GM12874 (cell line): ENCODE measurements around the gene EML2.

ENCODE experiments used
- TF ChIP-seq, protein P1 (sequence below): IDR thresholded peaks from 2 replicates; pipeline ENCODE4 v1.5.1; 2011; ENCODE audit warnings: low read depth, mild to moderate bottlenecking, control low read depth, low read length, moderate library complexity; ENCODE audit not compliant: insufficient read depth

Gene EML2, protein sequence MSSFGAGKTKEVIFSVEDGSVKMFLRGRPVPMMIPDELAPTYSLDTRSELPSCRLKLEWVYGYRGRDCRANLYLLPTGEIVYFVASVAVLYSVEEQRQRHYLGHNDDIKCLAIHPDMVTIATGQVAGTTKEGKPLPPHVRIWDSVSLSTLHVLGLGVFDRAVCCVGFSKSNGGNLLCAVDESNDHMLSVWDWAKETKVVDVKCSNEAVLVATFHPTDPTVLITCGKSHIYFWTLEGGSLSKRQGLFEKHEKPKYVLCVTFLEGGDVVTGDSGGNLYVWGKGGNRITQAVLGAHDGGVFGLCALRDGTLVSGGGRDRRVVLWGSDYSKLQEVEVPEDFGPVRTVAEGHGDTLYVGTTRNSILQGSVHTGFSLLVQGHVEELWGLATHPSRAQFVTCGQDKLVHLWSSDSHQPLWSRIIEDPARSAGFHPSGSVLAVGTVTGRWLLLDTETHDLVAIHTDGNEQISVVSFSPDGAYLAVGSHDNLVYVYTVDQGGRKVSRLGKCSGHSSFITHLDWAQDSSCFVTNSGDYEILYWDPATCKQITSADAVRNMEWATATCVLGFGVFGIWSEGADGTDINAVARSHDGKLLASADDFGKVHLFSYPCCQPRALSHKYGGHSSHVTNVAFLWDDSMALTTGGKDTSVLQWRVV

GRCh38 chr19:45638930-45639729, at the start of gene EML2:
EML2 (minus strand) TSS chr19:45639397; CDS start chr19:45639376, 21 bp downstream.
- TF ChIP-seq, protein P1, sequence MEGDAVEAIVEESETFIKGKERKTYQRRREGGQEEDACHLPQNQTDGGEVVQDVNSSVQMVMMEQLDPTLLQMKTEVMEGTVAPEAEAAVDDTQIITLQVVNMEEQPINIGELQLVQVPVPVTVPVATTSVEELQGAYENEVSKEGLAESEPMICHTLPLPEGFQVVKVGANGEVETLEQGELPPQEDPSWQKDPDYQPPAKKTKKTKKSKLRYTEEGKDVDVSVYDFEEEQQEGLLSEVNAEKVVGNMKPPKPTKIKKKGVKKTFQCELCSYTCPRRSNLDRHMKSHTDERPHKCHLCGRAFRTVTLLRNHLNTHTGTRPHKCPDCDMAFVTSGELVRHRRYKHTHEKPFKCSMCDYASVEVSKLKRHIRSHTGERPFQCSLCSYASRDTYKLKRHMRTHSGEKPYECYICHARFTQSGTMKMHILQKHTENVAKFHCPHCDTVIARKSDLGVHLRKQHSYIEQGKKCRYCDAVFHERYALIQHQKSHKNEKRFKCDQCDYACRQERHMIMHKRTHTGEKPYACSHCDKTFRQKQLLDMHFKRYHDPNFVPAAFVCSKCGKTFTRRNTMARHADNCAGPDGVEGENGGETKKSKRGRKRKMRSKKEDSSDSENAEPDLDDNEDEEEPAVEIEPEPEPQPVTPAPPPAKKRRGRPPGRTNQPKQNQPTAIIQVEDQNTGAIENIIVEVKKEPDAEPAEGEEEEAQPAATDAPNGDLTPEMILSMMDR: peak; percentile 65

DNA sequence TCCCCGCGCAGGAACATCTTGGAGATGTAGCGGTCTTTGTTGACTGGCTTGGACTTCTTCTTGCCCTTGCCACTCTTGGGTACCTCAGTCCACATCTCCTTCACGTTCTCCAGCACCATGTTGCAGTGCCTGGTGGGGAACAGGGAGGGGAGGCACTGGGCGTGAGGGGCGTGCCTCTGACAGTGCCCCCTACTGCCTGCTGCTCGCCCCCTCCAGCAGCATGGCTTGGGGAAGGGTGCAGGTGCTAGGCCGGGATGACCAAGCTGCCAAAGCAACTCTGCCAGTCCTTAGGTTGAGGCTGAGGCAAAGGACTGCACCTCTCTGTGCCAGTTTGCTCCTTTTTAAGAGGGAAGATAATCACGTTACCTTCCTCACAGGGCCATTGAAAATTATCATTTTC, 48.4 kb upstream of the EML2 start:
- TF ChIP-seq, protein P1: no peak

GRCh38 chr19:45682908-45683307, 43.7 kb upstream of the EML2 start:
- TF ChIP-seq, protein P1: no peak

- TF ChIP-seq, protein P1: no peak
These were observed 42.9 kb upstream of the EML2 start for GRCh38 chr19:45682117-45682516.

- TF ChIP-seq, protein P1: peak; percentile 99
These were observed 42.3 kb upstream of the EML2 start for GRCh38 chr19:45681391-45682015.

DNA sequence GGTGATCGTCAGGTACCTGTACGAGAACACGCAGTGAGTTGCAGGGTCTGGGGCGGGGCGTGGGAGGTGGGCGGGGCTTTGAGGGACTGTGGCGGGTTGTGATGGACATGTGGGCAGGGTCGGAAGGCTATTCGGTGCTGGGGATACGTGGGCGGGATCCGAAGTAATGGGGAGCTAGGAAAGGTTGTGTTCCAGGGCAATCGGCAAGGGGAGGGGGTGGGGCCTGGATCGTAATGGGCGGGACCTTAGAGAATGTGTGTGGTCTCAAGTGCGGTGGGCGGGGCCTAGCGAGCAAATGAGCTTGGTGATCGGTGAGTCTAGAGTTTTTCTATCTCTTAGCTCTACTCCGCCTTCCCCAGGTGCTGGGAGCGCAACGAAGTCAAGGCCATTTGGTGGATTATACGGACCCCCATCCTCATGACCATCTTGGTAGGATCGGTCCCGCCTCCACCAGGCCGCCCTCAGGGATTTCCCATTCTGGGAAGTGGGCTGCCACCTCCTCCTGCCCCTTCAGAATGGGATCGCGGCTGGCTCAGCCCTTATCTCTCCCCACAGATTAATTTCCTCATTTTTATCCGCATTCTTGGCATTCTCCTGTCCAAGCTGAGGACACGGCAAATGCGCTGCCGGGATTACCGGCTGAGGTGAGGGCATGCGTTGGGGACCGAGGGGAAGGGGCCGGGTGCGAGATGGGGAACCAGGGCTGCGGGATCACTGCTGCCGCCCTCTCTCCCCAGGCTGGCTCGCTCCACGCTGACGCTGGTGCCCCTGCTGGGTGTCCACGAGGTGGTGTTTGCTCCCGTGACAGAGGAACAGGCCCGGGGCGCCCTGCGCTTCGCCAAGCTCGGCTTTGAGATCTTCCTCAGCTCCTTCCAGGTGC, 38.4 kb upstream of the EML2 start:
- TF ChIP-seq, protein P1: peak; percentile 31; the same call in 1 of the 2 replicates
